DLD1 (cell line): ENCODE measurements around the gene COL27A1.

Experiments
- in situ Hi-C: cut with HindIII; loops from 2 replicates; pipeline ENCODE4 v1.10.0; 2017; ENCODE audit warnings: low sequenced_read_pairs

Gene COL27A1

GRCh38 chr9:114166103-114166470, 10.8 kb downstream of the COL27A1 start:
- in situ Hi-C loops, result no loop called here

GRCh38 chr9:114166614-114167572, 11.6 kb downstream of the COL27A1 start:
- in situ Hi-C loops, result no loop called here

- in situ Hi-C loops, result no loop called here
Observed at GRCh38 chr9:114167591-114168091, 12.3 kb downstream of the COL27A1 start.

DNA sequence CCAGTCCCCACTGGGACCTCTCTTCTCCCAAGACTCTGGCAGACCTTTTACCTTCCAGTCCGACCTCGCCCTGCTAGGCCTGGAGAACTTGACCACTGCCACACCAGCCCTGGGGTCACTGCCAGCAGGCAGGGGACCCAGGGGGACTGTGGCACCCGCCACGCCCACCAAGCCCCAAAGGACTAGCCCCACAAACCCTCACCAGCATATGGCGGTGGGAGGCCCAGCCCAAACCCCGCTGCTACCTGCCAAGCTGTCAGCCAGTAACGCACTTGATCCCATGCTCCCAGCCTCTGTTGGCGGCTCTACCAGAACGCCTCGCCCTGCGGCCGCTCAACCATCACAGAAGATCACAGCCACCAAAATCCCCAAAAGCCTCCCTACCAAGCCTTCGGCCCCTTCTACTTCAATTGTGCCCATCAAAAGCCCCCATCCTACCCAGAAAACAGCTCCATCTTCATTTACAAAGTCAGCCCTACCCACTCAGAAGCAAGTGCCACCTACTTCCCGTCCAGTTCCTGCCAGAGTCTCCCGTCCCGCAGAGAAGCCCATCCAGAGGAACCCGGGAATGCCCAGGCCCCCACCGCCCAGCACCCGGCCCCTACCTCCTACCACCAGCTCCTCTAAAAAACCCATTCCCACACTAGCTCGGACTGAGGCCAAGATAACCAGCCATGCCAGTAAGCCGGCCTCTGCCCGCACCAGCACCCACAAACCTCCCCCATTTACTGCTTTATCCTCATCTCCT, 13.1 kb downstream of the COL27A1 start:
- in situ Hi-C loops, result no loop called here

DNA sequence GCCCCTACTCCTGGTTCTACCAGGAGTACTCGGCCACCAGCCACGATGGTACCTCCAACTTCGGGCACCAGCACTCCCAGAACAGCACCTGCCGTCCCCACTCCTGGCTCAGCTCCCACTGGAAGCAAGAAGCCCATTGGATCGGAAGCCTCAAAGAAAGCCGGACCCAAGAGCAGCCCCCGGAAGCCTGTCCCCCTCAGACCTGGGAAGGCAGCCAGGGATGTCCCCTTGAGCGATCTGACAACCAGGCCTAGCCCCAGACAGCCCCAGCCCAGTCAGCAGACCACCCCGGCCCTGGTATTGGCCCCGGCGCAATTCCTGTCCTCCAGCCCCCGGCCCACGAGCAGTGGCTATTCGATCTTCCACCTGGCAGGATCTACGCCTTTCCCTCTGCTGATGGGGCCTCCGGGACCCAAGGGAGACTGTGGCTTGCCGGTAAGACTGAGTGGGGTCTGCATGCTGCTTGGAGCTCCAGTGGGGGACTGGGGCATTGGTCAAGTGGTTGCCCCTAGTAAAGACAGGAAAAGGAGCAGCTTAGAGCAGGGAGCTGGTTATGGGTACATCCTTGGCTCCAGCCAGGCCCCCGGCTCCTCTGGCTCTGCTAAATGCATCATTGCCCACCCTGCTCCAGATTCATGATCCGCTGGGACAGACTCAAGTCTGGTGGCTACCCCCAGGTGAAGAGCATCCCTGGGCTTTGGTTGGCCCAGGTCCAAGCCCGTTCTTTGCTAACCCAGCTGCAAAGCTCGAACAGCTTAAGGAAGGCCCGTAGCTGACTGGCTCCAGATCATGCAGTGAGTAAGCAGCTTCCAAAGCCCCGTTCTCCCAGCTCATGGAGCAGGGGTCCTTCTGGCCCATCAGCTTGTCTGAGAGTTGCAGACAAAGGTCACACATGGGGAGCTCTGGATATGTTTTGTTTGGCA, 14.0 kb downstream of the COL27A1 start:
- in situ Hi-C loops, result no loop called here

GRCh38 chr9:114169952-114170770, 14.8 kb downstream of the COL27A1 start:
- in situ Hi-C loops, result no loop called here

DNA sequence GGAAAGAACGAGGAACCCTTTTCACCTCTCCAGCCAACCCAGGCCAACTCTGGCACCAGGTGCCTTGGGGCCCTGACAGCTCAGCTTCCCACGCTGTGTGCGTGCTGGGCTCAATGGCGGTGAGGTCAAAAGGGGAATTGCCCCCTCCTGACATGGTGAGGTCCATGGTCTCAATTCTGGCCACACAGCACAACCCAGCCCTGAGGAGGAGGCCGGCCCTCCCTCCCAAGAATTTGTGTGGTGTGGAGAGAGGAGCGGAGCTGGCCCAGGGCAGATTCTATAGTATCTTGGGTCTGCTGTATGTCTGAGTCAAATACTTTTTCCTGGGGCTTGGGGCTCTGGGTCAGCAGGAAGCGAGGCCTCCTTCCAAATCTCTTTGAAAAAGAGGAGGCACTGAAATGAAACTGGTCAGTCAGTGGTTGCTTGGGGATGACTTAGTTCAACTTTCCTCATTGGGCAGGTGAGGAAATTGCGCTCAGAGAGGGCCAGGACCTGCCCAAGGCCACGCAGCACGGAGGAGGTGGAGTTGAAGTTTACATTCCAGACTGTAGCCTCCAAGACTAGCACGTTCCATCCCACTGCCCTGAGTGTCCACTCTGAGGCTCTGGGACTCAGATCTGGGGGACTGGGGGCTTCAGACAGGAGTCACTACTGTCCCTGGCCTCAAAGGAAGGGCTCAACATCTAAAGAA, 15.6 kb downstream of the COL27A1 start:
- in situ Hi-C loops, result no loop called here

- in situ Hi-C loops, result no loop called here
Observed at GRCh38 chr9:114171500-114171899, 16.2 kb downstream of the COL27A1 start.

DNA sequence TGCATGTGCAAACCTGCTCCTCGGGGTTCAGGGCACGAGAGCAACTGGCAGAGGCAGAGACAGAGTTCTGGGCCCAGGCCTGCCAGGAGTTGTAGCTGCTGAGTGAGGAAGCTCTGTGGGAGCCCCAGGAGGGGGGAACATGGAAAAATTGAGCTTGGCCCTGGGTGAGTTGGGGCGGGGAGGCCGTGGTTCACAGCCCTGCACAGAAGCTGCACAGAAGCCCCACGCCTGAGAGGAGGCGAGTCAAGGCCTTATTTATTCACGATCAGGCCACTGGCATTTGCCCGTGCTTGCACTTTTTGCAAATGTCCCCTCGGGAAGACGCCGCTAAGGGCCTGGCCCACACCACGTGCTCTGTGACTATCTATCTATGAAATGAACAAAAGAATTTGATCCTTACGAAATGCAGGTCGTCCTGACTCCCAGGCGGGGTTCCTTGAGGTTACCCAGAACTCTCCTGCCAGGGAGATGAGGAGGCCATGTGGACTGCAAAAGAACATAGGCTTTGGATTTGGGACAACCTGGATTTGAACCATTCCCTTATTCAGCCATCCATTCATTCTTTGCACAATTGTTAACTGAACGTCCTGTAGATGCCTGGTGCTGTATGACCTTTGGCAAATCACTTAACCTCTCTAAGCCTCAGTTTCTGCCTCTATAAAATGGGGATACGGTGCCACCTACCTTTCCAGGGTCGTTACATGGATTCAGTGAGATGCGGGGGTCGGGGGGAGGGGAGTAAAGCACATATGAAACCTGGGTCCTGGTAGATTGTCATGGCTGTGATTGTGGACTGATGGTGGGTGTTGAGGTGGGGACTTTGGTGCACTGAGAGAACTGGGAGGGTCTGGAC, 17.9 kb downstream of the COL27A1 start:
- in situ Hi-C loops, result no loop called here

- in situ Hi-C loops, result no loop called here
Observed at GRCh38 chr9:114174557-114174875, 19.2 kb downstream of the COL27A1 start.

GRCh38 chr9:114174876-114175771, 19.8 kb downstream of the COL27A1 start:
- in situ Hi-C loops, result no loop called here

GRCh38 chr9:114176624-114177291, 21.4 kb downstream of the COL27A1 start:
- in situ Hi-C loops, result no loop called here

GRCh38 chr9:114177423-114178064, 22.2 kb downstream of the COL27A1 start:
- in situ Hi-C loops, result no loop called here

GRCh38 chr9:114178076-114178475, 22.7 kb downstream of the COL27A1 start:
- in situ Hi-C loops, result no loop called here

- in situ Hi-C loops, result no loop called here
Observed at GRCh38 chr9:114178756-114179450, 23.6 kb downstream of the COL27A1 start.

- in situ Hi-C loops, result no loop called here
Observed at GRCh38 chr9:114179516-114179915, 24.2 kb downstream of the COL27A1 start.
